OCI-LY7 (cell line): ENCODE data around the gene PFDN1. TPM values are rescaled to one million over a fixed set of nuclear protein-coding genes. Genes with fewer than 3 reads are reported as not detected.

Experiments
- BruUV-seq: library from RNA; stranded (reverse); fragments of 400-500 nt; replicated peaks from 2 replicates; lab custom pipeline; 2021; lab: Mats Ljungman, UMichigan
- CTCF ChIA-PET: fragments of 300-600 bp; sonication (Branson Sonifier 250); formaldehyde crosslinking; loops from one replicate; lab custom pipeline; 2022; ENCODE audit warnings: antibody characterized with exemption; ENCODE audit not compliant: unreplicated experiment; lab: Charles Lee
- POLR2A ChIA-PET: fragments of 300-600 bp; sonication (Branson Sonifier 250); formaldehyde crosslinking; loops from one replicate; lab custom pipeline; 2022; ENCODE audit warnings: antibody characterized with exemption; lab: Charles Lee
- DNase-seq: peaks from one replicate; pipeline ENCODE4 v3.0.0-alpha.2; 2015; ENCODE audit warnings: low spot score
- H2AFZ ChIP-seq: fragments of 200-600 bp; sonication (generic), shearing (Covaris generic); 2 replicates; pipeline ENCODE4 v1.6.1; 2014; ENCODE audit warnings: mild to moderate bottlenecking, antibody characterized with exemption, low read length, moderate library complexity
- H3K27ac ChIP-seq: fragments of 200-600 bp; sonication (generic); 2 replicates; pipeline ENCODE4 v1.5.1; 2014; ENCODE audit warnings: mixed run types, low read depth, mild to moderate bottlenecking, moderate library complexity, low read length, inconsistent platforms; ENCODE audit not compliant: poor library complexity, severe bottlenecking
- H3K36me3 ChIP-seq: fragments of 200-600 bp; sonication (generic); 2 replicates; pipeline ENCODE4 v1.6.1; 2014; ENCODE audit warnings: mild to moderate bottlenecking, antibody characterized with exemption, low read length, moderate library complexity, mixed read lengths; ENCODE audit not compliant: insufficient read depth
- H3K4me1 ChIP-seq: fragments of 200-600 bp; sonication (generic); 2 replicates; pipeline ENCODE4 v1.5.1; 2014; ENCODE audit warnings: mild to moderate bottlenecking, low read length; ENCODE audit not compliant: insufficient read depth, poor library complexity, severe bottlenecking
- H3K4me2 ChIP-seq: fragments of 200-600 bp; sonication (generic); 2 replicates; pipeline ENCODE4 v1.6.1; 2014; ENCODE audit warnings: mild to moderate bottlenecking, low read length
- H3K4me3 ChIP-seq: fragments of 200-600 bp; sonication (generic); 2 replicates; pipeline ENCODE4 v1.5.1; 2014; ENCODE audit warnings: mild to moderate bottlenecking, low read depth, low read length; ENCODE audit not compliant: poor library complexity, severe bottlenecking
- H3K79me2 ChIP-seq: fragments of 200-600 bp; sonication (generic); 2 replicates; pipeline ENCODE4 v1.6.1; 2016; ENCODE audit warnings: low read depth, mild to moderate bottlenecking, low read length, moderate library complexity, mixed read lengths; ENCODE audit not compliant: insufficient read depth
- H3K9me2 ChIP-seq: fragments of 200-600 bp; sonication (generic); 2 replicates; pipeline ENCODE4 v1.6.1; 2016; ENCODE audit warnings: mild to moderate bottlenecking, low read length, mixed read lengths; ENCODE audit not compliant: insufficient read depth
- H3K9me3 ChIP-seq: fragments of 200-600 bp; sonication (generic); 2 replicates; pipeline ENCODE4 v1.6.1; 2014; ENCODE audit warnings: mild to moderate bottlenecking, mixed run types, low read length, mixed read lengths
- H4K20me1 ChIP-seq: fragments of 200-600 bp; sonication (generic); 2 replicates; pipeline ENCODE4 v1.6.1; 2014; ENCODE audit warnings: mild to moderate bottlenecking, antibody characterized with exemption, low read length, moderate library complexity, mixed read lengths; ENCODE audit not compliant: insufficient read depth
- EZH2phosphoT487 ChIP-seq: fragments of 200-600 bp; sonication (generic); IDR thresholded peaks from 2 replicates; pipeline ENCODE4 v1.6.1; 2018; ENCODE audit warnings: low read depth, borderline replicate concordance, mild to moderate bottlenecking, mixed run types, antibody characterized with exemption, low read length, moderate library complexity, mixed read lengths
- intact Hi-C: fragments of 100-400 bp; cut with micrococcal nuclease; formaldehyde crosslinking; loops from one replicate; pipeline ENCODE4 v1.10.0; 2022; ENCODE audit not compliant: unreplicated experiment
- total RNA-seq, 2 experiments: library from RNA; depleted of rRNA in 1 of 2; stranded (reverse); fragments of >200 nt in 1 of 2; shearing (Covaris generic) in 1 of 2; gene quantifications; 2 replicates each; pipeline ENCODE4 v1.2.3, GENCODE V29; 2014 to 2022
- TF ChIP-seq, protein P1 (sequence below): fragments of 200-600 bp; sonication (generic); conservative IDR thresholded peaks from 2 replicates; pipeline ENCODE4 v1.5.1; 2014; ENCODE audit warnings: mild to moderate bottlenecking, antibody characterized with exemption, low read length, moderate library complexity, mixed read lengths

PFDN1 gene
- total RNA-seq, 2 experiments from 2014 or later = 51.3 to 73.9 TPM

GRCh38 chr5:140235791-140236551, 66.9 kb downstream of the PFDN1 start:
- TF ChIP-seq, protein P1, sequence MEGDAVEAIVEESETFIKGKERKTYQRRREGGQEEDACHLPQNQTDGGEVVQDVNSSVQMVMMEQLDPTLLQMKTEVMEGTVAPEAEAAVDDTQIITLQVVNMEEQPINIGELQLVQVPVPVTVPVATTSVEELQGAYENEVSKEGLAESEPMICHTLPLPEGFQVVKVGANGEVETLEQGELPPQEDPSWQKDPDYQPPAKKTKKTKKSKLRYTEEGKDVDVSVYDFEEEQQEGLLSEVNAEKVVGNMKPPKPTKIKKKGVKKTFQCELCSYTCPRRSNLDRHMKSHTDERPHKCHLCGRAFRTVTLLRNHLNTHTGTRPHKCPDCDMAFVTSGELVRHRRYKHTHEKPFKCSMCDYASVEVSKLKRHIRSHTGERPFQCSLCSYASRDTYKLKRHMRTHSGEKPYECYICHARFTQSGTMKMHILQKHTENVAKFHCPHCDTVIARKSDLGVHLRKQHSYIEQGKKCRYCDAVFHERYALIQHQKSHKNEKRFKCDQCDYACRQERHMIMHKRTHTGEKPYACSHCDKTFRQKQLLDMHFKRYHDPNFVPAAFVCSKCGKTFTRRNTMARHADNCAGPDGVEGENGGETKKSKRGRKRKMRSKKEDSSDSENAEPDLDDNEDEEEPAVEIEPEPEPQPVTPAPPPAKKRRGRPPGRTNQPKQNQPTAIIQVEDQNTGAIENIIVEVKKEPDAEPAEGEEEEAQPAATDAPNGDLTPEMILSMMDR = no peak
- no peak for TF ChIP-seq EZH2phosphoT487
- no peaks in the 10 kb centered on the region for H3K79me2 ChIP-seq
- H4K20me1 ChIP-seq = no peaks in the 10 kb centered on the region
- H3K9me3 ChIP-seq = no peaks in the 10 kb centered on the region
- ChIA-PET CTCF (no interaction called here), POLR2A (interaction anchor here (0.6 to 1.2 kb wide), 8 partner anchors 10 to 189 kb away, joined by 3 to 6 read pairs (median 3); partner anchors contain the start of gene HBEGF)
- no peaks in the 10 kb centered on the region for H3K9me2 ChIP-seq
- no peak overlapping the region for H2AFZ ChIP-seq
- no peaks in the 10 kb centered on the region for H3K4me1 ChIP-seq
- H3K4me2 ChIP-seq = no peak overlapping the region
- H3K4me3 ChIP-seq = no peak overlapping the region
- H3K36me3 ChIP-seq = no peaks in the 10 kb centered on the region
- H3K27ac ChIP-seq = no peak overlapping the region
- no peak for DNase-seq
- BruUV-seq = no TSS peak
- intact Hi-C loops = no loop called here

DNA sequence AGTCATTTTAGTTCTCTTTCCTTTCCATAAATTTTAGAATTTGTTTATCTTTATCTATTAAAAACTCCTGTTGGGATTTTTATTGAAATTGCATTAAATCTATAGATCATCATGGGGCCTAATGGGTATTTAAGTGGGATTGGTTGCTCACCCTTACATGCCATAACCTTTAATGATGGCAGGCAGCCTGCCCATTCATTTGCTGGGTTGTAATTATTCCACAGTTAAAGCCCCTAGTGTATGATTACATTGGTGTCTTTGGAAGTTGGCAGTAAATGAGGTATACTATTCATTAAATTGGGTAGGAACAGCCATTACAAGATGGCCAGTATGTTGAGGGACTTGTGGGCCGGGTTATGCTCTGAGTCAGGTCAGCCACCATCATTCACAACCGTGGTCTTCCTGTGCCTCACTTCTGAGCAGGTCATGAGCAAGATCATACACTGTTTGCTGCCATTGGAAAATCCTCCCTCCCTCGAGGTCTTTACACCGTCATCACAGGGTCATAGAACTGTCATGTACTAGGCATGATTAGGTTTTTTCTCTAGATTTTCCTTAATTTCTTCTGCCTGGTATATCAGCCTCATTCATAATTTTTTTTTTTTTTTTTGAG, 68.4 kb downstream of the PFDN1 start:
- Histone ChIP-seq H3K27ac (no peak overlapping the region), H3K9me2 (no peaks in the 10 kb centered on the region), H3K36me3 (no peaks in the 10 kb centered on the region), H3K9me3 (no peaks in the 10 kb centered on the region), H3K79me2 (no peaks in the 10 kb centered on the region), H2AFZ (no peak overlapping the region), H3K4me3 (no peak overlapping the region), H3K4me1 (no peaks in the 10 kb centered on the region), H3K4me2 (no peak overlapping the region), H4K20me1 (no peaks in the 10 kb centered on the region)
- no peak for TF ChIP-seq EZH2phosphoT487
- TF ChIP-seq, protein P1 = no peak
- no peak for DNase-seq
- CTCF ChIA-PET = no interaction called here
- intact Hi-C loops = no loop called here
- BruUV-seq = no TSS peak
- POLR2A ChIA-PET = interaction anchor here (0.9 kb wide), 1 partner anchor 118 kb away, joined by 6 read pairs; no protein-coding TSS in a partner anchor
